ENCODE results near the gene ZNF423. TPM values are rescaled to one million over a fixed set of nuclear protein-coding genes. Genes with fewer than 3 reads are reported as not detected.

Gene ZNF423
- total and polyA plus RNA-seq, 2 experiments from 2014 or later = 0.43 to 0.49 TPM

DNA sequence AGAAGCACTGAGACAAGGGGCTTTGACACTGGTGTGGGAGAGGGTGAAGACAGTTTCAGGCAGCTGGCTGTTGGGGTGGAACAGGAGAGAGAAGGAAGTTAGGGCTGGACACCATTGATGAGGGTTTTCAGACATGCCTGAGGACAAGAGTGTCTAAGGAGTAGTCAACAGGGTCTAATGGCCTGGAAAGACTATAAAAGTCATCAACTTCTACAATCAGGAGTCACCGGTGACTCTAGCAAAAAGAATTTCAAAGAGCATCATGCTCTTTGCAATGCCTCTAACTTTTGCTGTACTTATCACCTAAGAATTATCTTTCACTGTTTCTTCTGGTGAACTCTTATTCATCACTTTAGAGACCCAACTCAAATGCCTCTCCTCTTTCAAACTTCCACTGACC, 268.4 kb downstream of the ZNF423 start:
- Histone ChIP-seq H3K4me1 (ENCODE audit: insufficient read depth) (no peaks in the 10 kb centered on the region), H3K4me2 (ENCODE audit: unreplicated experiment) (no peak overlapping the region), H3K79me2 (ENCODE audit: insufficient read depth) (no peaks in the 10 kb centered on the region), H3K36me3 (ENCODE audit: low read depth) (no peaks in the 10 kb centered on the region), H2AFZ (no peak overlapping the region), H3K9me2 (ENCODE audit: insufficient read depth) (no peaks in the 10 kb centered on the region), H4K20me1 (ENCODE audit: insufficient read depth) (no peaks in the 10 kb centered on the region), H3K27ac (no peak overlapping the region), H3F3A (ENCODE audit: insufficient read depth) (no peaks in the 10 kb centered on the region), H3K9me3 (ENCODE audit: low read depth) (no peaks in the 10 kb centered on the region), H3K27me3 (replicated peaks; ENCODE audit: insufficient read depth) (no peaks in the 10 kb centered on the region), H3K9ac (no peak overlapping the region), H3K4me3 (no peak overlapping the region)
- TF ChIP-seq EZH2phosphoT487 (IDR thresholded peaks at IDR 0.05; ENCODE audit: insufficient read depth, low read depth) = no peak
- no peak for TF ChIP-seq EZH2 (IDR thresholded peaks at IDR 0.05; ENCODE audit: insufficient read depth, poor library complexity, severe bottlenecking)
- whole genome bisulfite sequencing, 2 experiments (ENCODE audit: low coverage in 1 of 2, low lambda C conversion rate in 2 of 2, missing lambda C conversion rate in 2 of 2) = 81 to 90% methylated on average over 1 of the region's 1 CpG
- in situ Hi-C loops (cut with MboI) = no loop called here
- DNase-seq = no peak

DNA sequence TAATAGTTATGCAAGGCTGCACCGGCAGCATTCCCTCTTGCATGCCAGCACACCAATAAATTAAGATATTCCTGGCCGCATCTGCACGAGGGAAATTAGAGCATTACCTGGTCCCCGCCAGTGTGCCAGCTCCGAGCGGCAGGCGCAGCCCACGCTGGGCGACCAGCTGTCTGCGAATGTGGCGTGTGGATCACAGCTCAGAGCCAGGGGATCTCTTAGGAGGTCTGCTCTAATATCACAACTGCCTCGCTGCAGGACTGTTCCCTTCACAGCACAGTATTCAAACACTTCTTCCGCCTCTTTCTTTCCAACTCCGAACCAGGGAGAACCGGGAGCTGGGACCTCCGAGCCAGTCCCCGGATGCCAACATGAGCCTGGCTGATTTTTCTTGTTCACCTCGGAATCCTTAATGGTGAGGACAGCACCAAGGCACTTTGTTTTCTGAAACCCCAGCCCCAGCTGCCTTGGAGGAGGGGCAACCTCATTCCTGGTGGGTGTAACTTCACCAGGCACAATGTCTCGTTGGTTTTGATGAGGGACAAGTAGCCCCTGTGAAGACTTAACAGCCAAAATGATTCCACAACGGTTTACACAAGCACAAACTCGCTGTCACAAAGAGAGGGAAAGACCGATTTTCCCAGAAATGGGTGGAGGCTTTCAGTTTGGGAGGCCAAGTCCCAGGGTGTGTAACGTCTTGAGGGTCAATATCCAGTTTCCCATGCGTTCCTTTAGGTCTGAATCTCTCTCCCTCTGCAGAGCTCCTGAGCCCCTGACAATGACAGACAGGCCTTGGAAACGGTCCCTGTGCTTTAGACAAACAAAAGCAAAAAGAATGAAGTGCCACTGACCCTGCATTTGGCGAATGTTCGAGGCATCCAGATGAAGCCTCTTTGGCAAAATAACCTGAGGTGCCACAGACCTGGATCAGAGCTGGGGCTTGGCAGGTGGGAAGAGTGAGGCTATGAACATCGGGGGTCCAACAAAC, 269.2 kb downstream of the ZNF423 start:
- no peak for TF ChIP-seq EZH2phosphoT487 (IDR thresholded peaks at IDR 0.05; ENCODE audit: insufficient read depth, low read depth)
- H3K36me3 ChIP-seq (ENCODE audit: low read depth) = no peaks in the 10 kb centered on the region
- H3K4me3 ChIP-seq = no peak overlapping the region
- no peak for DNase-seq
- no peak overlapping the region for H3K9ac ChIP-seq
- no peak overlapping the region for H3K27ac ChIP-seq
- no peaks in the 10 kb centered on the region for H3F3A ChIP-seq (ENCODE audit: insufficient read depth)
- no peaks in the 10 kb centered on the region for H4K20me1 ChIP-seq (ENCODE audit: insufficient read depth)
- H3K9me2 ChIP-seq (ENCODE audit: insufficient read depth) = no peaks in the 10 kb centered on the region
- no peaks in the 10 kb centered on the region for H3K9me3 ChIP-seq (ENCODE audit: low read depth)
- H2AFZ ChIP-seq = no peak overlapping the region
- no peaks in the 10 kb centered on the region for H3K27me3 ChIP-seq (replicated peaks; ENCODE audit: insufficient read depth)
- WGBS, 2 experiments (ENCODE audit: low coverage in 1 of 2, low lambda C conversion rate in 2 of 2, missing lambda C conversion rate in 2 of 2) = 68 to 72% methylated on average over 28 of the region's 28 CpGs
- H3K4me1 ChIP-seq (ENCODE audit: insufficient read depth) = no peaks in the 10 kb centered on the region
- in situ Hi-C loops (cut with MboI) = no loop called here
- no peak overlapping the region for H3K4me2 ChIP-seq (ENCODE audit: unreplicated experiment)
- H3K79me2 ChIP-seq (ENCODE audit: insufficient read depth) = no peaks in the 10 kb centered on the region

DNA sequence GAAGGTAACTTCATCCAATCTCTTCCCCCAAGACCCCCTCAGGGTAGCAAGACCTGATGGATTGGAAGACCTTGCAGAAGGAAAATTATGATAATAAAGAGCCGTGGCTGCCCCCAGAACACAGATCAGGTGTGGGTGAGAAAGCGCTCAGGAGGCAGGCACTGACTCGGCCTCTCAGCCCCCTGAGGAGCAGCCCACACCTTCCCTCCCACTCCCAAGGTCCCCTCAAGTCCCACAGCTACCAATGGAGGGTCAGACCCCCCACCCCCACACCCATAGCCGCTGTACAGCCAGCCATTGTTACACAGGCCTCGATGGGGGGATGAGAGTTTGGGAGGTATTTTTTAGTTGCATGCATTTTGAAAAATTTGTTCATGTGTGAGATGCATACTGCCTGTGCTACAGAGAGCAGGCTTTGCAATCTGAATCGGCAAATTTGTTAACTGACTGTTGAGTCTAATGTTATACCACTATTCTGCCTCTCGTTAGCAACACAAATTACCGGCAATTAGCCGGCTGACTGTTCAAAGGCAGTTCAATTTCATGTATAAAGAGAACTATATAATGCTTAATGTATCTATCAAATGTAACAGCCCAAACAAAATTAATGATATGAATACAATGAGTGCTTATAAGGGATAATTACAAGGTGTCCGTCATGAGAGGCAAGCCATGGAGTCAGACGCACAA, 270.6 kb downstream of the ZNF423 start:
- Histone ChIP-seq H3K9me3 (ENCODE audit: low read depth) (no peaks in the 10 kb centered on the region), H3K4me1 (ENCODE audit: insufficient read depth) (no peaks in the 10 kb centered on the region), H3F3A (ENCODE audit: insufficient read depth) (no peaks in the 10 kb centered on the region), H3K9ac (no peak overlapping the region), H3K36me3 (ENCODE audit: low read depth) (no peaks in the 10 kb centered on the region), H3K4me2 (ENCODE audit: unreplicated experiment) (no peak overlapping the region), H2AFZ (no peak overlapping the region), H3K9me2 (ENCODE audit: insufficient read depth) (no peaks in the 10 kb centered on the region), H3K27me3 (replicated peaks; ENCODE audit: insufficient read depth) (no peaks in the 10 kb centered on the region), H4K20me1 (ENCODE audit: insufficient read depth) (no peaks in the 10 kb centered on the region), H3K79me2 (ENCODE audit: insufficient read depth) (no peaks in the 10 kb centered on the region), H3K4me3 (no peak overlapping the region), H3K27ac (no peak overlapping the region)
- in situ Hi-C loops (cut with MboI) = no loop called here
- DNase-seq = no peak
- no peak for TF ChIP-seq EZH2phosphoT487 (IDR thresholded peaks at IDR 0.05; ENCODE audit: insufficient read depth, low read depth)
- TF ChIP-seq EZH2 (IDR thresholded peaks at IDR 0.05; ENCODE audit: insufficient read depth, poor library complexity, severe bottlenecking) = no peak
- 66 to 67% methylated on average over 11 of the region's 11 CpGs for WGBS, 2 experiments (ENCODE audit: low coverage in 1 of 2, low lambda C conversion rate in 2 of 2, missing lambda C conversion rate in 2 of 2)

DNA sequence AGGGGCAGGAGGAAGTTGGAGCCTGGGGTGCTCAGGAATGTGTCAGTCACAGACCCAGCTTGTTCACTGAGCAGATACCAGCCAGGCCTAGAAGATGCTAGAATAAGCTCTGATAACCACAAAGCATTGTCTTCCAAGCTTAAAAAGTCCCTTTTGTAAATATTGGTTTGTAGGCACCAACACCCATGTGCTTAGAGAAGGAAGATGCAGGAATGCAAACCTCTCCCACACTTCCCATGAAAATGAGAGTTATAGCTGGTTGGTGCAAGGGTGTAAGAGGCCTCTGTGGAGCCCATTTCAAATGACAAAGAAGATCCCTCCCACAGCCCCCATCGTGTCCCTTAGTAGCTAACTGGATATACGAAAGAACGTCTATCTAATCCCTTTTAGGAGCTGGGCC, 272.0 kb downstream of the ZNF423 start:
- Histone ChIP-seq H3K4me2 (ENCODE audit: unreplicated experiment) (no peak overlapping the region), H3K36me3 (ENCODE audit: low read depth) (no peaks in the 10 kb centered on the region), H3F3A (ENCODE audit: insufficient read depth) (no peaks in the 10 kb centered on the region), H3K79me2 (ENCODE audit: insufficient read depth) (no peaks in the 10 kb centered on the region), H4K20me1 (ENCODE audit: insufficient read depth) (no peaks in the 10 kb centered on the region), H3K9ac (no peak overlapping the region), H3K27ac (no peak overlapping the region), H3K9me2 (ENCODE audit: insufficient read depth) (no peaks in the 10 kb centered on the region), H3K4me3 (no peak overlapping the region), H3K27me3 (replicated peaks; ENCODE audit: insufficient read depth) (no peaks in the 10 kb centered on the region), H2AFZ (no peak overlapping the region), H3K4me1 (ENCODE audit: insufficient read depth) (no peaks in the 10 kb centered on the region), H3K9me3 (ENCODE audit: low read depth) (no peaks in the 10 kb centered on the region)
- TF ChIP-seq EZH2 (IDR thresholded peaks at IDR 0.05; ENCODE audit: insufficient read depth, poor library complexity, severe bottlenecking) (no peak), EZH2phosphoT487 (IDR thresholded peaks at IDR 0.05; ENCODE audit: insufficient read depth, low read depth) (no peak)
- in situ Hi-C loops (cut with MboI) = no loop called here
- no peak for DNase-seq
- 48 to 54% methylated on average over 3 of the region's 3 CpGs for WGBS, 2 experiments (ENCODE audit: low coverage in 1 of 2, low lambda C conversion rate in 2 of 2, missing lambda C conversion rate in 2 of 2)

Measured in GM23248 (cell line).